DOHH2 (cell line): ENCODE measurements around the gene PEF1.

ENCODE experiments used
- CTCF ChIP-seq: fragments of 200-600 bp; sonication (generic); IDR thresholded peaks from one replicate; pipeline ENCODE4 v1.5.1; 2014; ENCODE audit warnings: antibody characterized with exemption, mild to moderate bottlenecking, low read depth, low read length; ENCODE audit not compliant: poor library complexity, severe bottlenecking
- EZH2phosphoT487 ChIP-seq: fragments of 200-600 bp; sonication (generic); IDR thresholded peaks from 2 replicates; pipeline ENCODE4 v1.6.1; 2017; ENCODE audit warnings: borderline replicate concordance, mild to moderate bottlenecking, antibody characterized with exemption, low read length, moderate library complexity, mixed read lengths

- TF ChIP-seq CTCF (no peak), EZH2phosphoT487 (no peak)
Observed at GRCh38 chr1:31650161-31651088, 5.7 kb upstream of the PEF1 start.
